Measurements from ENCODE around the gene RHBG.

The RHBG gene

DNA sequence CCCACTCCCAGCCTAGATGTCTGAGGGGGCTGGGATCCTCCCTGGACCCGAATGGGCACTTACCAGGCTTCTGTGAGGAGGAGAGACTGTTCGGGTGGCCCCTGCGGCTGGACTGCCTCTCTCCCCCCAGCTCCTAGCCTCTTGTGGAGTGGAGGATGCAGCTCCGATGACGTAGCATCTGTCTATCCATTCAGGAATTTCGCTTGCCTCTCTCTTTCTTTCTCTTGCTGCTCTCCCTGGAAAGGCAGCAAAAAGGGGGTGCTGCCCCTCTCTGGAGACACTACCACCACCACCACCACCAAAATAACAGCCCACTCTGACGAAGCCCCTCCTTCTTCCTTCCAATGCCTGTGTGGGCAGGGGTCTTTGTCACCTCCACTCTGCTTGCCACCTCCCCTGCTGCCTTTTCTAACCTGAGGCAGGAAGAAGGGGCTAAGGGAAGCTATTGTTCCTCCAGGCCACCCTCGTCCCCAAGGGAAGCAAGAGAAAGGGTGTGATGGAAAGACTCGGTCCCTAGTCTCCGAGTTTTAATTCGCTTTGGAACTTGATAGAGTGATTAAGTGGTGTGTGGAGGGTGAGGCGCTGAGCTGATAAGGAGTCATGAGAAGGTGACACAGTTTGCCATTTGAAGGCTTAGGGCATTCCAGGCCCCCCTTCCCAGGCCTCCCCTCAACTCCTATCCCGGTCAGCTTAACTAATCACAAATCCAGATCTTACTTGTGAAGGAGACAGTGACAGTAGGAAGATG, 60.5 kb downstream of the RHBG start:
- DNase-seq: no peak

DNA sequence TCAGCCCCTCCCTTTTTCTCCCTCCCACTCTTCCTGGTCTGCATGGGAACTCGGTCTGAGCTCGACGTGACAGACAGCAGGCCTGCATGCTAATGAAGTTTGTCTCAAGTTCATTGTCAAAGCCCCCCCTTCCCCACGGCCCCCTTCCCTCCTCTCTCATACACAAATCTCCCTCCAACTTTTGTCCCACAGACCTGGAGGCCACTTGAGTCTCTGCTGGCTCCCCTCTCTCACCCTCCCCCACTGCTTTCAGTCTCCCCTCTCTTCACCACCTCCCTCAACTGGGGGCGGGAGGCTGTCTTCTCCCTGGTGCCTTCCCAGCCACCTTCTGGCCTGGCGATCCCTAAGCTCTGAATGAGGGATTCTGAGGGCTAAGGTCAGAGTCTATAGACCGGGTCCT, 61.3 kb downstream of the RHBG start:
- no peak for DNase-seq

DNA sequence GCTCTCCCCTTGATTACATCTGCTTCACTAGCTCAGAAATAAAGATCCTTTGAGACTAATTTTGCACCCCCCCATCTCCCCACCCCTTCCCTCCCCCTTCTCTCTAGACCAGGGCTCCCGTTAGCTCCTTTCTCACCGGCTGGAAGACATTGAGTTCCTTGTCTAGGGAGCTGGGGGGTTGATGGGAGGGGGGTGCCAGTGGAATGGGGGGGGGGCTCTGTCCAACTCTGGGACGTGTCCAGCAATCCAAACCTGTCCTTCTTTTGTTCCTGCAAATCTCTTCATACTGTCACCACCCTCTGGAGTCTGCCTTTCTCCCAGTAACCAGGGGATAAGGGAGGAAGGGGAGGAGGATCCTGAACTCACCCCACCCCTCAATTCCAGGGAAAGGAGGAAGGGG, 61.9 kb downstream of the RHBG start:
- DNase-seq: no peak

DNA sequence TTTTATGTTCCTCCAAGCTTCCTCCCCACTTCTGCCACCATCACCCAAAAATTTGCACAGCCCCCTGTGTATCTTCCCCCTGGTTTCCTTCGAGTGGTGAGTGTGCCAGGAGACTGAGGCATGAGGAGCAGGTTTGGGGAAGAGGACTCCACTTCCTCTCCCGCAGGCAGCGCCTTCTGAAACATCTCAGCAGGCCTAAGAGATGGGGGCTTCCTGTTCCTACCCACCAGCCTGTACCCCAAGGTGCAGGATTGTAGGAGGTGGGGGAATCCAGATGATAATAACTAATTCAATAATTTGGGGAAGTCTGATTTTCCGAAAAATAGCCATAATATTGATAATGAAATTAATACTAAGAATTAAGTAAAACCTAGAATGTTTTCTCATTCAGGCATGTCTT, 62.4 kb downstream of the RHBG start:
- no peak for DNase-seq

DNA sequence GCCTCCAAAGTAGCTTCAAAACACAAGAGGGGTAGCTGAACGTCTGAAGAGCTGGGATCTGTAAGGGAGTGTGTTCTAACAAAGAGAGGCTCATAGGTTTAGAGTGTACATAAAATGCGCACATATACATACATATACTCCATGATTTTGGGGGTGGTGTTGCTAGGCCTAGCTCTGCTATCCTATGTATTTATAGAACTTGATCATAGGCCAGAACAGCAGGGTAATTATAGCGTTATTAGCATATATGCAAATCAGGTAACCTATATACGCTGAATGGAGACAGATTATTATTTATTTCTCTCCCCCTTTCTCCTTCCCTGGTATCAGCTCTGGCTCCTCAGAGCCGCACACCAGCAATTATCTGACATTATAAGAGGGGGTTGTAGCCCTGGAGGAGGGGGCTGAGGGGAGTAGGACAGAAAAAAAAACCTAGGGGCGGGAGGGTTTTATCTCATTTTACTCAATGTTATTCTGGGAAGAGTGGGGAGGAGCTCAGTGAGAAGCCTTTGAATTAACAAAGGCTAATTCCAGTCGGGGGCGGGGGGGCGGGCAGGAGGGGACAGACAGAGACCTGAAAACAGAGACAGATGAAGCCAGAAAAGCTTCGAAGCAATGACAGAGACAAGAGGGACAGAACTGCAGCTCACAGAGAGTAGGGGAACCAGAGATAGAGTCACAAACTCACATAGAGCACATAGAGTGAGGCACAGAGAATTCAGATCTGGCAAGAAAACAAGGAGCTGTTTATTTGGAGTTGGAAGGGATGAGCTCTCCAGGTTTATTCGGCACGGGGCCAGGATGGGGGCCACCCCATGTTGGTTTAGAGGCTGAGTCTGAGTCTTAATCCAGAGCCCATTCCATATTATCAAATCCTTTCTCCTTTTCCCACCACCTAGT, 63.0 kb downstream of the RHBG start:
- no peak for DNase-seq

DNA sequence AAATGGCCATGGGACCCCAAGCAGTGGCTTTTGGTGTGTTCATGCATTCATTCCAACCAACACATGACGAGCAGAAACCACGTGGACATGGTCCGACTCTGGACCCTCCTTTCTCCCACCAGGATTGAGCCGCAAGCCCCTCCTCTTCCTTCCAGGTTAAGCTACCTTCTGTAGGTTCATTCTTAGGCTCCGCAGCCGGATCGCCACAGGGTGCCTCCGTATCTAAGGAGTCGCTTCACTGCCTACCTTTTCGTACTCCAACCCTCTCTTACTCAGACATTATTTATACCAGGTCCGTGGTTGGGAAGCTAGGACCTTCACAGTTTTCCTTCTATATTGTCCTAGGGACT, 63.6 kb downstream of the RHBG start:
- no peak for DNase-seq

DNA sequence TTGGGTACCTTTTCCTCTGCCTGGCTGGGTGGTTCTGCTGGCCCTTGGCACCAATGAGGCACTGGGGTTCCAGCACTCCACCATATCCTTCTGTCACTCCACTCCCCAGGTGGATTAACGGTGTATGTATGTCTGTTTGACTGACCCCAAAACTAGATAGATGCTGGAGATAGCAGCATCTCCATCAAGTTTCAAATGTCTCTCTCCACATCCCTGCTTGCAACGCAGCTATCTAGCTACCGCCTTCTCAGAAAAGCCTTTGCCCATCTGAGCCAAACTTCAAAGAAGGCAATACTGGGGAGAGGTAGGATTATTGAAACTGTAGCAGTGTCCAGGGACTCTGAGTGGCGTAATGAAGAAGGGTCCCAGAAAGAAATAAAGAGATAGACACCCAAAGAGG, 64.0 kb downstream of the RHBG start:
- DNase-seq: no peak

DNA sequence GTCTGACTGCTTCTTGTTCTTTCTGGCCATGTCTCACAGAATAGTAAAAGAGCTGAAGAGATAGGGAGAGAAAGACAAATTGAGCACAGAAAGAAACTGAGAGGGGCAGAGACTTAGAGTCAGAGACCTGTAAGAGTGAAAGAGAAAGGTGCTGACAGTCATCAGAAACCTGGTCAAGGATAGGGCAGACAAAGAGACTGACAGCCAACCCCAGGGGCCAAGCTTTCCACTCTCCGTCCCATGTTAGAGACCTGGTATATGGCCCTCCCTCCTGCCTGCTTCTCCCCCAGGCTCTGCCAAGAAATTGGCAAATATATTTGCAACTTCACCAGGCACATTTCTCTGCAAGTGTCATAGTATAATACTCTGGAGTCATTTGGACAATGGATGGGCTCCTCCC, 64.6 kb downstream of the RHBG start:
- DNase-seq: no peak
